ENCODE data around the gene GLIS1.

The GLIS1 gene

DNA sequence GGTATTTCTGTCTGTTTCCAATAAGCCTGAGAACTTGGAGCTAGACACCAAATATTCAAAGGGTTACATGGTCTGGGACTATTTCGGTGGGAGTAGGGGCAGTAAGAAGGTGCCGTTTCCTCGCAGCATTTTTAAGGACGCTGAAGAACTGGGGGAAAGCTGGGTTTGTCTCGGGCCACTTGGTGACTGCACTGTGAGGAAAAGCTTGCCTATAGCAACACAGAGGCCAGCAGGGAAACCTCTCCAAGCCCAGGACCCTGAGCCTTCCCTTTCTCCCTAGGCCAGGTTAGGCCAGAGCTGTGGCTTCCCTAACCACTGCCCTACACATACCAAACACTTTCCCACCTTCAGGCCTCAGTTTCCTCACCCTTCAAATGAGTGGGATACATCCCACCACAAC lies 3.3 kb downstream of the GLIS1 start:
- no peak for DNase-seq

DNA sequence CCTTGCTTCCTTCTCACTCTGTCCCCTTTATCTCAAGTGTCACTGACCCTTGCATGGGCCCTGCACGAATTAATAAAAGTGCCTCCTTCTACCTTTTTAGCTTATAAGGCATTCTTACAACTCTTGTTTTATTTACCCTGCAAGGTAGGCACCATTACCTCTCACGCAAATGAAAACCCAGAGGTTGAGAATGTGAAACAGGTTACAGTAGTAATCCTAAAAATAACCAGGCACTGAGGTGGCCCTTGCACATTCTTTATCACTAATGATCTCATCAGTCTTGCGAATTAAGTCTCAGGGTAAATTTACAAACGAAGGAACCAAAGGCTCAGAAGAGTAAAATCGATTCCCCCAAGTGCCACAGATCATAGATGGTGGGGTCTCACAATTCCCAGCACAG lies 3.7 kb downstream of the GLIS1 start:
- DNase-seq: no peak

DNA sequence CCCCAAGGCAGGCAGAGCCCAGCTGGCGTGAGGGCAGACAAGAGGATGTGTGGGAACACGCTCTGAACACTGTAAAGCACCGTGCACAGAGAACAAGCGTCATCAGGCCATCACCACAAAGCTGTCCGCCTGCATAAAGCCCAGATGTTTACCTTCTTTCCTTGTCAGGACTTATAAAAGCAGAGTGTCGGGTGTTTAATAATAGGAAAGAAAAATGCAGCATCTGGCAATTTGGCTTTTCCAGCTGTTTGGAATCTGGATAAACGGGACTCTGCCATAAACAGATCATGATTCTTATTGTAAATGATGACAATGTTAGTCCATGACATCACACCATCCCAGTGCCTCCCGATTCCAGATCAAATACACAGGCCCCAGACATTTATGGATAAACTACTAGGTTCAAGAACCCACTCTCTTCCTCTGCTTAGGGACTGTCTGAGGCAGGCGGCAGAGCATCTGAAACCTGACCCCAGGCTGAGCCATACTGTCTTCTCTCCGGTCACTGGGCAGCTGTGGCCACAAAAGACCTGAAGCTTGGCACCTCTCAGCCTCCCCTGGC lies 4.2 kb downstream of the GLIS1 start:
- no peak for DNase-seq

- no peak for DNase-seq
These were observed 4.9 kb downstream of the GLIS1 start for GRCh38 chr1:53733975-53734649.

DNA sequence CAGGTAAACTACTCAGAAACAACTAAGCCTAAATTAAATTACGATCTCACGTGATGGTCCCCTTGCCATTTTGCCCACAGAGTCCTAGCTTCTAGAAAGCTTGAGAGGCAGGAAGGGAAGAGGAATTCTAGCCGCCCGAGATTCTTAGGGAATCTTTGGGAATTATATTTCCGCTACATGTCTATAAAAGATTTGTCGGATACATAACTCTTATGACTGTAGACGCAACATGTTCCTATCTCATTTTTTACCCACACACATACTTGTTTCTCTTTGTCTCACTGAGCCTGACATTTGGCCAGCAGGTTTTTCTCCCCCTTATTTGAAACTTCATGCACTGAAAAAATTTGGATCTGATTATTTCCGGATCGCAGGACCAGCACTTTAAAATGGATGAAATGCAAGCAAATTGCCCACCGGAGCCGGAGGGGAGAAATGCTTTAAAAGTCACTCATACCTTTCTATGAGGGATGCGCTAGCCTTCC lies 5.5 kb downstream of the GLIS1 start:
- no peak for DNase-seq

DNA sequence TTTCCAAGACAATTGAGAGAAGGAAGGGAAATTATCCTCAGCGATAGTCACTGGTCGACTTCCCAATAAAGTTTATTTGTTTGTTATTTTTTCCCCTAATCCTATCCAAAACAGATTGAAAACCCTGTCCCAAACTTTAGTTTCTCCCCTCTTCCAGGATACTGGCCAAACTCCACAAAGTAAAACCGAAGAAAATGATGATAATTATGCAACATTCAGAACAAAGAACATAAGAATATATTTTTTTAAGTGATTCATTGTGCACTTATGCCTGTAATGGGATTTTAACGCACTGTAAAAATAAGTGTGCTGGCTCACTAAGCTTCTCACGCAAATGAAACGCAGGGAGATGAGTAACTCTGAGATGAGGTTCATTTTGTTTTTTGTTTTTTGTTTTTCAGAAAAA lies 6.0 kb downstream of the GLIS1 start:
- DNase-seq: no peak

DNA sequence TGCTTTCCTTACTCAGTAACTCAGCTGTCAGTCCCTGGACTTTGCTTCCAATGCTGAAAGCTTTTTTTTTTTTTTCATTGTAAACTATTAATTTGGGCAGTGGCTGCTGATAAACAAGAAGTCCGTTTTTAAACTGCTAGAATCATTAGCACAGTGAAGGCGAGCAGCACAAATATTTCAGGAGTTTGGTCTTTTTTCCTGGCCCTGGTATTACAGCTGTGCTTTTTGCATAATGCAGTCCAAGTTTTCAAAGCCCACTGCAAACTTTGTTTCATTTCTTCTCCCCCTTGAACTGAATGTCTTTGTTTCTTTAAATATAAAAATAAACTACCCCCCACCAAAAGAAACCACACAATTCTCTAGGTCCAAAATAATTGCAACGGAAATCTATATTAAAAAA lies 6.6 kb downstream of the GLIS1 start:
- DNase-seq: no peak

- no peak for DNase-seq
These were observed 7.1 kb downstream of the GLIS1 start for GRCh38 chr1:53731779-53732305.

- DNase-seq: no peak
These were observed 7.8 kb downstream of the GLIS1 start for GRCh38 chr1:53731043-53731600.

- no peak for DNase-seq
These were observed 8.6 kb downstream of the GLIS1 start for GRCh38 chr1:53730224-53730865.

DNA sequence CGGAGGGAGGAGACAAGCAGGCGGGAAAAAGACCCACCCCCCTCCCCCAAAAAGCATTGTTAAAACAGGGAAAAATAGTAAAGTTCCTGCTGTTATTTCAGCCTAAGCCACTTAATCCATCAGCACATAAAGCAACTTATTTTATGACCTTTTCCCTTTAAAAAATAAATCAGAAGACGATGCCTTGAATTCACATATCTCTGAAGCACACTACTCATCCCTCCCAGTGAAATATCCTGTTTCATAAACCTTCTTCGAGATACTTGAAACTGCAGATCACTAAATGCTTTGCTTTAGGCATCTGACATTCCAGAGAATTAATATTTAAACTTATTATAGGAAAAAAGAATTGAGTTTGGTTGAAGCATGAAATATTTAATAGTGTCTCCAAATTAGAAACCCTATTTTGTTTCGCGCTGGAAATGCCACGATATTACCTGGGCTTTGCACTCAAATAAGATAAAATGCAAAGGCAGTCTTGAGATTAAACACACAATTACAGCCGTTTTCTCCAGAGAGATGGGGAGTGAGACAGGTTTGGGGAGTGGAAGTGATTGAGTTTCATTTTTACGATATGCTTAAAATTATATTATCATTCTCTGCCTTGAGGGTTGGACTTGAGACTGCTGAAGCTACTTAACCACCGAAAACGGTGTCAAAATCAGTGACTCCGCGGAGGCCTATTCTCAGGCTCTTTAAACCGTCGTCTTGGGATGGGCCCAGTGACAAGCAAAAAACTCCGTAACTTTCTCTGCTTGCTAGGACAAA lies 9.3 kb downstream of the GLIS1 start:
- DNase-seq: no peak

DNA sequence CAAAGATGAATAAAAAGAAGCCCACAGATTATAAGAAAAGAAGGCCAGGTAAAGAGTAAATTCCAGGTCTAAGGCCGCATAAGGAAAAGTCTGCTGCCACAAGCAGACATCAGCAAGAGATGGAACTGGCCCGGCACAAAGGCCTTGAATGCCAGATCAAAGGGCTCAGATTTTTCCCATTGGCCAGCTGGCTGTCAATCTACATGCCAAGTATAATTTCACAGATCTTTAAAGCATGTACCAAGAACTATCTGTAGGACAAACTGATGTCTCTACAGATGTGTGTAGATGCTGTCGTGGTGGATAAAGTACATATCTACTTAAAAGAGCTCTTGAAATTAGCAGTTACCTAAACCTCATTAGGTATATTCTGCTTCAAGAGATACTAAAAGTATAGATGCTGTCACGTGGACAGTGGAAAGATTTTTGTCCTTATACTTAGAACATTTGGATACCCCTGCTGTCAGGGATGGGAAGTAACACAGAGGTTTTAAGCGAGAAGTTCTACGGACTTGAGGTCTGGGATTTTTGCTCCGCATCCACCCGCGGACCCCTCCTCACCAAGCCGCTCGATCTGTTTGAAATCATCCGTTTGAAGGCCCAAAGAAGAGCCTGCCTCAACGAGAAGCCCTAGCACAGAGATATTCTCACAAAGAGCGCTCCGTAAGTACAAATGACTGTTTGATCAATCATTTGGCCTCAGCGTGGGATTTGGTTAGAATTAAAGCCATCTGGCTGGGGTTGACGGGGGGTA lies 10.1 kb downstream of the GLIS1 start:
- no peak for DNase-seq

DNA sequence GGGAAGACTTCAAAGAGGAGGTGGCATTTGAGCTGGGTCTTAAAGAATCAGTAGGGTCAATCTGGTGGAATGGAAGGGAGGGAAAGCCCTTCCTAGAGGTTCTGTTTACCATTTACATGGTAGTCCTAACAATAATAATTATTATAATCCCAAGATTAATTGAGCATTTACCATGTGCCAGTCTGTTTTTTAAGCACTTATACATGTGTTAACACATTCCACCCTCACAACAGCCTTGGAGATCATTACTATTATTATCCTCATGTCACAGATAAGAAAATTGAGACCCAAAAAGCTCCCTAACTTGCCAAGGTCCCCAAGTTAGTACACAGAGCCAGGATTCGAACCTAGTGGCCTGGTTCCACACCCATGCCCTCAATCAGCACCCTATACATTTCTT lies 10.8 kb downstream of the GLIS1 start:
- no peak for DNase-seq

GRCh38 chr1:53727461-53728092 lies 11.4 kb downstream of the GLIS1 start:
- no peak for DNase-seq

GRCh38 chr1:53726009-53726600 lies 12.9 kb downstream of the GLIS1 start:
- no peak for DNase-seq

DNA sequence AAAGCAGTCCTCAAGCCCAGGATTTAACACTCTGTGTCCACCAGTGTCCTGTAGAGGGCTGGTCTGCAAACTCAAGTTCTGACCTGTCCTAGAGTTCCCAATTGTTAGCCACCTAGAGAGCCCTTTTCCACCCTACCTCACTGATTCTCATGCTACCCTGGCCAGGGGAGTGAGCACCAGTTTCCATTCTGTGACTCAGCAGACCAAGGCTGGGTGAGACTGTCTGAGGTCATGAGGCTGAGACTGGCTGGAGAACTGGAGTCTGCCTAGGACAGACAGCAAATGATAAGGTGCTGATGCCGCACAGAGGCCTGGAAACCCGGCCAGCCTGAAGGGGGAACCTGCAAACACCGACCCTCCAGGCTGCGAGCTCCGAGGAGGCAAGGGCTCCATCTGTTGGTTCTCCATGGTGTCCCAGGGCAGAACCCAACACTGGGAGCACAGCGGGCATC lies 13.7 kb downstream of the GLIS1 start:
- DNase-seq: no peak

DNA sequence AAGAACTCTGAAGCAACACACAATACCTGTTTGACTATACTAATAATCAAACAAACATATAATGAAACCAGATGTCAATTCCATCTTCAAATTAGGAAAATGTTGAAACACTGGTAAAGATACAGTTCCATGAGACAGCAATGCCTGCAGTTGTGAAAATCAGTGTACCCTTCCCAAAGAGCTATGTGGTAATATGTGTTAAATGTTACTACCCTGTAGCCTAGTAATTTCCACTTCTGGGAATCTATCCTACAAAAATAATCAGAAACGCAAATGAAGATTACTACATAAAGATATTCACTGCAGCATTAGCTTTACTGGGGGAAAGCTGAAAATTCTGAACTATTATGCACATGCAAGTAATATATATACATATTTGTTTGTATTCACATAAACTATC lies 16.9 kb downstream of the GLIS1 start:
- DNase-seq: no peak

DNA sequence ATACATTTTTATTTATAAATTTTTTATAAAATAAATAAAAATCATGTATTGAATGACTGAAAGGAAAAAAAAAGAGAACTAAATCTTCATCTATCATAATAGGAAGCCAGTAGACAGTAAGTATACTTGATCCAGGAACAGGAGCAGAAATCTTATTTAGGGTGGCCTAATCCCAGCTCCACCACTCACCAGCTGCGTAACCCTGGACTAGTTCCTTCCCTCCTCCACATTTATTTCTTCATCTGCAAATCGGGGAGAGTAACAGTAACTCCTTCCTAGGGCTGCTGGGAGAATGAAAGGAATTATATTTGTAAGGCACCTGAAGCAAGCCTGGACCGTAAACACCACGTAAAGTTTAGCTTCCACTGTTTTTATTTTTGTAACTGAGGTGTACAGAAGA lies 17.9 kb downstream of the GLIS1 start:
- DNase-seq: no peak

GRCh38 chr1:53719469-53719868 lies 19.5 kb downstream of the GLIS1 start:
- DNase-seq: no peak

DNA sequence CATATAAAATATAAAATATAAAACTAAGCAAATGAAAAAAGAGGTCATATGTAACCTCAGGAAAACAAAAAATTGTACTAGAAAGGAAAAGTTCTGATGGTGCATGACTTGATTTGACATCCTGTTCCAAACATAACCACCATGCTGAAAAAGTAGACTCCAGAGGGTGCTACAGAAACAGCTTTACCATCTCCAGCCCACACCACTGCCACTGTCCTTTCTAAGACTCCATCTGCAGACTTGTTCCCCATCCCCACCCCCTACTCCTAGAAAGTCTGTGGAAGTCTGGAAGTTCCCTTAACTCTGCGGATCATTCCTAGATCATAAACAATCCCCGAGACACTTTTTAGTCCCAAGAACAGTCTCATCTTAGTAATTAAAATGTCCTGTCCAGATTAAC lies 20.5 kb downstream of the GLIS1 start:
- DNase-seq: no peak
